ENCODE data around the gene SLC4A5. TPM values are rescaled to one million over a fixed set of nuclear protein-coding genes. Genes with fewer than 3 reads are reported as not detected.
A peak's percentile ranks its signal among the peaks of the same experiment; 100 is the strongest.

SLC4A5 gene, protein sequence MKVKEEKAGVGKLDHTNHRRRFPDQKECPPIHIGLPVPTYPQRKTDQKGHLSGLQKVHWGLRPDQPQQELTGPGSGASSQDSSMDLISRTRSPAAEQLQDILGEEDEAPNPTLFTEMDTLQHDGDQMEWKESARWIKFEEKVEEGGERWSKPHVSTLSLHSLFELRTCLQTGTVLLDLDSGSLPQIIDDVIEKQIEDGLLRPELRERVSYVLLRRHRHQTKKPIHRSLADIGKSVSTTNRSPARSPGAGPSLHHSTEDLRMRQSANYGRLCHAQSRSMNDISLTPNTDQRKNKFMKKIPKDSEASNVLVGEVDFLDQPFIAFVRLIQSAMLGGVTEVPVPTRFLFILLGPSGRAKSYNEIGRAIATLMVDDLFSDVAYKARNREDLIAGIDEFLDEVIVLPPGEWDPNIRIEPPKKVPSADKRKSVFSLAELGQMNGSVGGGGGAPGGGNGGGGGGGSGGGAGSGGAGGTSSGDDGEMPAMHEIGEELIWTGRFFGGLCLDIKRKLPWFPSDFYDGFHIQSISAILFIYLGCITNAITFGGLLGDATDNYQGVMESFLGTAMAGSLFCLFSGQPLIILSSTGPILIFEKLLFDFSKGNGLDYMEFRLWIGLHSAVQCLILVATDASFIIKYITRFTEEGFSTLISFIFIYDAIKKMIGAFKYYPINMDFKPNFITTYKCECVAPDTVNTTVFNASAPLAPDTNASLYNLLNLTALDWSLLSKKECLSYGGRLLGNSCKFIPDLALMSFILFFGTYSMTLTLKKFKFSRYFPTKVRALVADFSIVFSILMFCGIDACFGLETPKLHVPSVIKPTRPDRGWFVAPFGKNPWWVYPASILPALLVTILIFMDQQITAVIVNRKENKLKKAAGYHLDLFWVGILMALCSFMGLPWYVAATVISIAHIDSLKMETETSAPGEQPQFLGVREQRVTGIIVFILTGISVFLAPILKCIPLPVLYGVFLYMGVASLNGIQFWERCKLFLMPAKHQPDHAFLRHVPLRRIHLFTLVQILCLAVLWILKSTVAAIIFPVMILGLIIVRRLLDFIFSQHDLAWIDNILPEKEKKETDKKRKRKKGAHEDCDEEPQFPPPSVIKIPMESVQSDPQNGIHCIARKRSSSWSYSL
- total RNA-seq (2021) (1.2 TPM in 1 of 2 replicates, not detected in the other), Bru-seq, nascent RNA (percentile 4 among the genes with signal in this experiment), BruChase-seq, experiment 1, labeled RNA remaining after a 2-hour chase (percentile 33 among the genes with signal in this experiment), BruChase-seq, experiment 2, labeled RNA remaining after a 6-hour chase (percentile 15 among the genes with signal in this experiment)
- long read RNA-seq: 0 reads

DNA sequence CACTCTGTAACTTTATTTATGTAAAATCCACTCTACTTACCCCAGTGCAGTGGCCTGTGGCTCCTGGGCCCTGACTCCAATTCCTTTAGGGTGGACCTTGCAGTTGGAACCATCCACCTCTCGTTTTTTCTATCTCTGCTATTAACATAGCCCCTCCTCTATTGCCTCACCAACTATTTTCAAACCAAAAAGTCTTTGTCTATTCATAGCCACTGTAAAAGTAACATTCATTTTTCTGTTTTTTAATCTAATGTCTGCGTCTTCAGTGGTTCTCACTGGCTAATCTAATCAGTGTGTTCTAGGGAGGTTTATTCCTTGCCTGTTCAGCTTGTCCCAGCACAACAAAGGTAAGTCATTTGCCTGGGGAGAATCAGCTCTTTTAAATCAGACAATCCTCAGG, at the start of gene SLC4A5:
Gene SLC4A5, minus strand, starts transcription at position 101 of the 400 bp plus-strand sequence. CDS start 28,393 bp downstream, outside the sequence.
- Histone ChIP-seq H3K4me1 (replicated peaks; ENCODE audit: insufficient read depth) (no peaks in the 10 kb centered on the region), H3K4me2 (no peak within 1 kb of the TSS), H3K27me3 (ENCODE audit: insufficient read depth, low read depth) (peaks cover 41% of the 10 kb centered on the region; the same call in 1 of the 2 replicates), H3K27ac (no peak within 1 kb of the TSS), H4K20me1 (ENCODE audit: insufficient read depth) (no peaks in the 10 kb centered on the region), H3K4me3 (no peak within 1 kb of the TSS), H3K79me2 (ENCODE audit: low read depth) (no peaks in the 10 kb centered on the region), H3K36me3 (ENCODE audit: low read depth) (no peaks in the 10 kb centered on the region), H2AFZ (no peak within 1 kb of the TSS), H3F3A (ENCODE audit: insufficient read depth, low read depth) (no peaks in the 10 kb centered on the region), H3K9me3 (ENCODE audit: insufficient read depth, low read depth) (no peaks in the 10 kb centered on the region), H3K9me2 (ENCODE audit: insufficient read depth) (no peaks in the 10 kb centered on the region)
- BruUV-seq (replicated peaks): no TSS peak
- no peak for DNase-seq
- CTCF ChIA-PET: no interaction called here
- TF ChIP-seq, protein P1, sequence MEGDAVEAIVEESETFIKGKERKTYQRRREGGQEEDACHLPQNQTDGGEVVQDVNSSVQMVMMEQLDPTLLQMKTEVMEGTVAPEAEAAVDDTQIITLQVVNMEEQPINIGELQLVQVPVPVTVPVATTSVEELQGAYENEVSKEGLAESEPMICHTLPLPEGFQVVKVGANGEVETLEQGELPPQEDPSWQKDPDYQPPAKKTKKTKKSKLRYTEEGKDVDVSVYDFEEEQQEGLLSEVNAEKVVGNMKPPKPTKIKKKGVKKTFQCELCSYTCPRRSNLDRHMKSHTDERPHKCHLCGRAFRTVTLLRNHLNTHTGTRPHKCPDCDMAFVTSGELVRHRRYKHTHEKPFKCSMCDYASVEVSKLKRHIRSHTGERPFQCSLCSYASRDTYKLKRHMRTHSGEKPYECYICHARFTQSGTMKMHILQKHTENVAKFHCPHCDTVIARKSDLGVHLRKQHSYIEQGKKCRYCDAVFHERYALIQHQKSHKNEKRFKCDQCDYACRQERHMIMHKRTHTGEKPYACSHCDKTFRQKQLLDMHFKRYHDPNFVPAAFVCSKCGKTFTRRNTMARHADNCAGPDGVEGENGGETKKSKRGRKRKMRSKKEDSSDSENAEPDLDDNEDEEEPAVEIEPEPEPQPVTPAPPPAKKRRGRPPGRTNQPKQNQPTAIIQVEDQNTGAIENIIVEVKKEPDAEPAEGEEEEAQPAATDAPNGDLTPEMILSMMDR (conservative IDR thresholded peaks at IDR 0.05): no peak
- no peak for TF ChIP-seq EZH2 (IDR thresholded peaks at IDR 0.05; ENCODE audit: low read depth)
- intact Hi-C loops (cut with micrococcal nuclease; ENCODE audit: unreplicated experiment): no loop called here
- POLR2A ChIA-PET (ENCODE audit: unreplicated experiment): no interaction called here

DNA sequence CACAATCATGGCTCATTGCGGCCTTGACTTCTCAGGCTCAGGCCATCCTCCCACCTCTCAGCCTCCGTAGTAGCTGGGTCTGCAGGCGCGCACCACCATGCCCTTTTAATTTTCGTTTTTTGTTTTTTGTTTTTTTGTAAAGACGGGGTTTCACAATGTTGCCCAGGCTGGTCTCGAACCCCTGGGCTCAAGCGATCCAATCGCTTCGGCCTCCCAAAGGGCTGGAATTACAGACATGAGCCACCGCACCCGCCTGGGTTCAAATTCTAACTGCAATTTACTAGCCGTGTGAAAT, 49.2 kb upstream of the SLC4A5 start:
- H3K27ac ChIP-seq: no peak overlapping the region
- TF ChIP-seq EZH2 (IDR thresholded peaks at IDR 0.05; ENCODE audit: low read depth): no peak
- TF ChIP-seq, protein P1 (conservative IDR thresholded peaks at IDR 0.05): no peak
- no peak for DNase-seq
- H3K9me2 ChIP-seq (ENCODE audit: insufficient read depth): no peaks in the 10 kb centered on the region; the same call in 1 of the 2 replicates
- no peaks in the 10 kb centered on the region for H3K36me3 ChIP-seq (ENCODE audit: low read depth)
- H3K27me3 ChIP-seq (ENCODE audit: insufficient read depth, low read depth): no peaks in the 10 kb centered on the region
- no peaks in the 10 kb centered on the region for H3F3A ChIP-seq (ENCODE audit: insufficient read depth, low read depth)
- H3K4me3 ChIP-seq: peak overlapping the region; percentile 90; the same call in 1 of the 2 replicates
- peak overlapping the region; percentile 98 for H3K4me2 ChIP-seq
- ChIA-PET CTCF (interaction anchor here (0.6 kb wide), 2 partner anchors 17 to 37 kb away, joined by 3 to 7 read pairs; no protein-coding TSS in a partner anchor), POLR2A (ENCODE audit: unreplicated experiment) (interaction anchor here (0.5 kb wide), 1 partner anchor 48 kb away, joined by 3 read pairs; no protein-coding TSS in a partner anchor)
- peaks cover 19% of the 10 kb centered on the region for H3K4me1 ChIP-seq (replicated peaks; ENCODE audit: insufficient read depth)
- peaks cover 41% of the 10 kb centered on the region for H3K79me2 ChIP-seq (ENCODE audit: low read depth)
- peaks cover 4% of the 10 kb centered on the region for H4K20me1 ChIP-seq (ENCODE audit: insufficient read depth)
- intact Hi-C loops (cut with micrococcal nuclease; ENCODE audit: unreplicated experiment): loop anchor here (1.0 kb wide), 1 partner anchor 29 kb away; the partner anchor contains the start of genes C2orf81 and WDR54
- no peaks in the 10 kb centered on the region for H3K9me3 ChIP-seq (ENCODE audit: insufficient read depth, low read depth)
- H2AFZ ChIP-seq: peak overlapping the region; percentile 92
- no TSS peak for BruUV-seq (replicated peaks)
